NCI-H128 (cell line): ENCODE measurements around the gene WDFY4.

Source experiments
- DNase-seq: peaks from one replicate; lab custom pipeline; 2025; ENCODE audit not compliant: unreplicated experiment; lab: John Stamatoyannopoulos, UW

Gene WDFY4

DNA sequence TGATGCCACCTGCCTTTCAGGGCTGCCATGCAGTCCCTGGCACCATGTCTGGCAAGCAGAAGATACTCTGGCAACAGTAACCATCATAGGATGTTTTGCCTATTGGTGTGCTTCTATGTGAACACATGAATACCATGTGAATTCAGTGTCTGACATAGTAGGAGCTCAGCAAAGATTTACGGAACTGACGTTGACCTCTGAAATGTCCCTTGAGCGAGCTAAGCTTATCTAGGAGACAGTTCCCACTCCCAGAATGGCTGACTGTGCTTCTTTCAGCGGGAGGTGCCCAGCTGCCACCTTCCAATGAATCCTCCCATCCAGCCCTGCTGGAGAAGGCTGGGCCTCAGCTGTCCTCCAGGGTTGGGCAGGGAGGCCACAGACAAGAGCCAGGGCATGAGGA, 326.2 kb downstream of the WDFY4 start:
- no peak for DNase-seq

DNA sequence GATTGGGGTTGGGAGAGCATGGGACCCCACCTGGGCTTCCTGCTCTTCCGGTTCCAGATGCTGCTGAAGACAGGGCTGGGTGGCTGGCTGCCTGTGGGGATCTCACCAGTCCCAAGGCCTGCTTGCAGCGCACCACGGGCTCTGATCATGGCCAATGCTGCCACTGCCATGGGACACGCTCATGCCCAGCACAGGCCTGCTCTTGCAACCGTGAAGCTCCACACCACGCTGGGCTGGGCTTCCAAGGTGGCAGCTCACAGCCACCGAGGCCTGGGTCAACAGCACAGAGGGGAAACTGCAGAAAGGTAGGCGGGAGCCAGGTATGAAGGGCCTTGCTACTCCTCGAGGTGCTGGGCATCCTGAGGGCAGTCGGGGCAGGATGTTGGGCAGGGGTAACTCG, 327.1 kb downstream of the WDFY4 start:
- DNase-seq: no peak

DNA sequence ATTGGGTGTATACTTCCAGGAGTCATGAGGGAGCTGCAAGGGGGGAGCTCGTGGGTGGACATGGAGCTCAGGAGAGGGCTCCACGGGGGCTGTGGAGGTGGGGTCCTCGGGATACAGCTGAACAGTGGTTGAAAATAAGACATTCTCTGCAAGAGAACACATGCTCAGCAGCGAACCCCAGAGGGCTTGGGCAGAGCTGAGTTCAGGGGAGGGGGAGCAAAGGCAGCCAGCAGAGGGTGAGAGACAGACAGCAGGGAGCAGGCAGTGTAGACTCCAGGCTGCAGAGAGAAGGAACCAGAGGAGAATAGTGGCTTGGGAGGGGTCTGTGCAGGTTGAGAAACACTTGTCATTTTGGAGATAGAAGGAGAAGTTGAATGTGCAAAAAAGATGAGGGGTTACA, 327.9 kb downstream of the WDFY4 start:
- DNase-seq: no peak

DNA sequence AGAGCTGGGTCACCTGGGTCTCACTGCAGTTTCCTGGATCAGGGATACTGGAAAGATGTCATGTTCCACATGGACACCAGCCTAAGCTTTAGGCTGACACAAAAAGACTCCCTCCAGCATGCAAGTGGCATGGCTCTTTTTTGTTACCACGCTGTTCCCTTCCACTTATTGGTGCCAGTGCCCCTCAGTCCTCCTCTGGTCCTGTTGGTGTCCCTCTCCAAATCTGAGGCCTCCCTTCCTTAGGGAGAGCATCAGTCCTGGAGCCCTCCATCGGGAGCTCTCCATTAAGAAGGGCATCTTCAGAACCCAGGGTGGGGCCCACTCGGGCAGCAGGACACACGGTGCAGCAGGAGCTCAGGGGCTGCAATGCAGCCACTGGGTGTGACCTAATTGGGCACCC, 331.0 kb downstream of the WDFY4 start:
- no peak for DNase-seq

DNA sequence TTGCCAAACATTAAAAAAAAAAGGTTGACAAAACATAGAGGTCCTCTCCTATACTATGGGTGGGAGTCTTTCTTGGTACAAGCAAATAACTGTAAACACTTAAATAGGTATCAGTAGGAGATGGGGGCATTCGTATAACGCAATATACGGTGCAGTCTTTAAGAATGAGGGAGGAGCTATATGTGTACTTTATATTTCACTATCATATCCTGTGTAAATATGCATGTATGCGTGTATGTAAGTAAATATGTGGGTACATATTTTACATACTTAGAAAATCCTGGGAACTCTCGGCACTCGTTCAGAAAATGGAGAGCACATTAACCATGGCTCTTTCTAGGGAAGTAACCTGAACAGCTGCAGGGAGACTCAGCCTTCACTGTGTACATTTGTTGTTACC, 337.0 kb downstream of the WDFY4 start:
- no peak for DNase-seq

DNA sequence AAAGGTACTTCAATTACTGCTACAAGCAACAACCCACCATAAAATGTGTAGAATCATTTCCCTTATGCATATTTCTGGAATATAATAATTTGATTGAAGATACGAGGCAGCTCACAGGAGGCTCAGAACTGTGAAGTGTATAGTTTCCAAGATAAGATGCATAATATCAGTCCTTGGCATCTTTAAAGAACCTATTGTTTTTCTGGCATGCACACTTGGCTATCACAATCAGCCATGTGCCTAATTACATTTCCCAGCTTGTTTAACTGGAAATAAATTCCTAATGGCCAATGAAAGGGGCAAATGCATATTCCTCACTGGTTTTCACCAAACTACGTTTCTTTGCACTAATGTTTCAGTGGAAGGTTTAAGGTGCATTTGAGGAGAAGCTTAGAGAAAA, 338.4 kb downstream of the WDFY4 start:
- no peak for DNase-seq

DNA sequence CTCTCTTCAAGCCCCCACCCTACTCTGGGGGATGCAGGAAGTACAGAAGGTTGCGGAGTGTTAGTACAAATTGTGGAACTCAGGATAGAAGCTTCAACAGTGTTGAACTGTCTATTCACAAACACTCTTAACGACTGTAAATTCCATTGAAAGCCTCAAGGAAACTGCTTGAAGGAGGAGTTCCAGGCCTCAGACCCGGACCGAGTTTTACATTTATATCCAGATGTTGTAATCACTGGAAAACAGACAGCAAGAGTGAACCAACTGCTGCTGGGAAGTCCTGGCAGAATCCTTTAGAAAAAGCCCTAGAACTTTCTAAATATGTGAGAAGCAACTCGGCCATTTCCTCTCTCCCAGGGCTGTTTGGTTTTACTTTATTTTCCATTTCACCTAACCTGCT, 339.1 kb downstream of the WDFY4 start:
- no peak for DNase-seq

DNA sequence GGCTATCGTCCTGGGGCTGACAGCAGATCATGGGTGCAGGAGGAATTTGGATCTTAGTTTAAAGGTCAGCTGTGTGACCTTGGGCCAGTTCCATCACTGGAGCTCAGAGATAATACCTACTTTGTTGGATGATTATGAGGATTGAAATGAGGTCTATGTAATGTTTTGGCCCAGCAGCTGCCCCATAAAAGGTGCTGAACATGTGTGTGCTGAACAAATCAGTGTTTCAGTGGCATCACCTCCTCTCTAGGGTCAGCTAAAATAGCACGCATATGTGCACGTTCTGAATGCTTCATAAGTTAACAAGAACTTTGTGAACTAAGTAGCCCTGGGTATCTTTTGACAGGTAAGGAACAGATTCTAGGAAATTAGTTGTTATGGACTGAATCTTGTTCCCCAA, 339.8 kb downstream of the WDFY4 start:
- no peak for DNase-seq

DNA sequence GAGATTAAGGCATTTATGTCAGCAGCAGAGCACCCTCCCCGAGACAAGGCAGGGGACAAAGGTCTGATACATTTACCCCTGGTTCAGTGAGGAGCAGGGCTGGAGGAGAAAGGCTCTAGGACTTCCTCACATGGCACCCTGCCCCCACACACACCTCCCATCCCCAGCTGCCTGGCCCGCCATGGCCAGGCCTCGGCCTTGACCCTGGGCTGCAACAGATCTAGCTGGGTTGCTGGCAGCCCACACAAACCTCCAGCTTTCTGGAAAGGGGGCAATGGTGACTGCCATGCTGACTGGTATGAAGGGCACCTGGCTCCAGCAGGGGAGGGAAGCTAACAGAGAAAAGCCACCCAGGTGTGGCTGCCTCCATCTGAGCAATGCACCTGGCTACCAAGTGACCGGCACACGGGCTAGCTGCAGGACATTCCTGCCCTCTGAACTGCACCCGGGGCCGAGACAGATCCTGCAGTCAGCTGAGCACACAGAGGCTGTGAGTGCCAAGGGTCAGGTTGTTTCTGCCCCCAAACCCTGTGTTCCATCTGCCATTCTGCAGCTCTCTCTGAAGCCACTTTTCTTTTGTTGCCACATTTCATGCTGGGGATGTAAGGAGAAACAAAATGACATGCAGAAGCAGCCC, 340.8 kb downstream of the WDFY4 start:
- DNase-seq: no peak

DNA sequence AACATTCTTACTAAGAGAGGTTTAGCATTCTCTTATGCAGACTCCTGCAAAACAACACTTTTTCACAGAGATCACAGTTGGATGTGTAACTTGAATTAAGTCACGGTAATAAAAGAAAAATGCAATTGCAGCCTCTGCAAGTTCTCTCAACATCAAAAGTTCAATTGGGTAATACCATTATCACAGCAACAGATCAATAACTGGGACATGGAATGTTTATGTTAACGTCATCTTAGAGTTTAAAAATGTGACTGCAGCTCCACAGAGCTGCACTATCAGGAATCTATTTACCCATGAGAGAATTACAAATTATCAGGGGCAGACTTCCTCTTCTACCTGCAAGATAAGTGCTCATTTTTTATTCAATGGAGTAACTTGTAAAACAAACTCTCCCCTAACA, 344.0 kb downstream of the WDFY4 start:
- no peak for DNase-seq

DNA sequence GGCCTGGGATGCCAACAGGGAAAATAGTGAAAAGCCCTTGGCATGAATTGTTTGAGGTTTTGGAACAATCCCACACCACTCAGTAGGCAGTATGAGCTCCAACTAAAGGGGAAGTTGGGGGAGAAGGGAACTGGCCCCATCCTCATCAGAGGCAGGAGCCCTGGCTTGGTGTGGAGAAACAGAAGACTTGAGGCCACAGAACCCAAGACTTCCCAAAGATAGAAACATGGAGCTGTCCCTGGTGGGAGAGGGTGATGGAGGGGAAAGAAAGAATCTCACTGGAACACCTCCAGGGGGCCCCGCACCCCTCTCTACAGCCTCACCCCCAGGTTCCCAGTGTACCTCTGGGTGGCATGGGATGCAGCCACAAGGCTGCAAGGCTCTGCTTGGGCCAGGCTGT, 345.0 kb downstream of the WDFY4 start:
- no peak for DNase-seq
